HL-60 (cell line): ENCODE data around the gene PROM2.

Experiments
- DNase-seq, 2 experiments: peaks; one replicate each; pipeline ENCODE4 v3.0.0-alpha.2; 2010 to 2020; ENCODE audit warnings: low read depth in 1 of 2, low spot score in 1 of 2
- H3K27ac ChIP-seq: fragments of 250-450 bp; sonication (Bioruptor Pico); replicated peaks from 2 replicates; pipeline ENCODE4 v1.5.1; 2020; ENCODE audit warnings: mild to moderate bottlenecking, moderate library complexity
- H3K27me3 ChIP-seq: fragments of 250-450 bp; sonication (Bioruptor Pico); 2 replicates; pipeline ENCODE4 v1.5.1; 2021; ENCODE audit warnings: mild to moderate bottlenecking, moderate library complexity; ENCODE audit not compliant: insufficient read depth, poor library complexity, severe bottlenecking
- H3K4me3 ChIP-seq: replicated peaks from 2 replicates; pipeline ENCODE4 v1.5.1; 2011; ENCODE audit warnings: mild to moderate bottlenecking, control low read depth, low read length; ENCODE audit not compliant: insufficient read depth
- GABPA ChIP-seq: IDR thresholded peaks from 2 replicates; pipeline ENCODE4 v1.6.1; 2012; ENCODE audit warnings: low read depth
- POLR2AphosphoS5 ChIP-seq: IDR thresholded peaks from 2 replicates; pipeline ENCODE4 v1.6.1; 2012; ENCODE audit warnings: low read depth
- SPI1 ChIP-seq: IDR thresholded peaks from 2 replicates; pipeline ENCODE4 v1.6.1; 2012; ENCODE audit warnings: low read depth, mild to moderate bottlenecking, borderline replicate concordance
- TF ChIP-seq, protein P1 (sequence below): IDR thresholded peaks from 2 replicates; pipeline ENCODE4 v1.6.1; 2012; ENCODE audit warnings: low read depth; ENCODE audit not compliant: insufficient replicate concordance
- TF ChIP-seq, protein P2 (sequence below): IDR thresholded peaks from one replicate; pipeline ENCODE4 v1.5.1; 2011; ENCODE audit warnings: low read length, control low read depth, inconsistent platforms; ENCODE audit not compliant: insufficient read depth

PROM2 gene

DNA sequence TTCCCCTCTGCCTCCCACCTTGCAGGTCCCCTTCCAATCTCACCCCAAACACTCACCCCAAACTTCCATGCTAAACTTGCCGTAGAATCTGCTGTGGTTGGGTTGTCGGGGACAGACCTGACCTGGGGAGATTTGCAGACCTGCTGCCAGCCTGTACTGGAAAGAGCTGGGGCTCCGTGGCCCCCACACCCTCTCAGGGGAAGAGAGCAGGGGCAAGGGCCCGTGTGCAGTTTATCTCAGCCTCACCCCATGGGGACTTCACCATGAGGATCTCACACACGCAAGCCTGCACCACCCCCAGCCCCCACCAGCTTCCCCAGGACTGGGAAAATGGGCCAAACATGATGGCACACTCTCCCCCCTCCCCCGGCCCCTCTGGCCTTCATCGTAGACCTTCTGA lies 53.6 kb downstream of the PROM2 start:
- H3K27ac ChIP-seq, result no peak overlapping the region
- DNase-seq, result no peak
- no peak overlapping the region for H3K4me3 ChIP-seq
- H3K27me3 ChIP-seq, result no peaks in the 10 kb centered on the region
- no peak for TF ChIP-seq GABPA
- no peak for TF ChIP-seq POLR2AphosphoS5
- TF ChIP-seq, protein P1, sequence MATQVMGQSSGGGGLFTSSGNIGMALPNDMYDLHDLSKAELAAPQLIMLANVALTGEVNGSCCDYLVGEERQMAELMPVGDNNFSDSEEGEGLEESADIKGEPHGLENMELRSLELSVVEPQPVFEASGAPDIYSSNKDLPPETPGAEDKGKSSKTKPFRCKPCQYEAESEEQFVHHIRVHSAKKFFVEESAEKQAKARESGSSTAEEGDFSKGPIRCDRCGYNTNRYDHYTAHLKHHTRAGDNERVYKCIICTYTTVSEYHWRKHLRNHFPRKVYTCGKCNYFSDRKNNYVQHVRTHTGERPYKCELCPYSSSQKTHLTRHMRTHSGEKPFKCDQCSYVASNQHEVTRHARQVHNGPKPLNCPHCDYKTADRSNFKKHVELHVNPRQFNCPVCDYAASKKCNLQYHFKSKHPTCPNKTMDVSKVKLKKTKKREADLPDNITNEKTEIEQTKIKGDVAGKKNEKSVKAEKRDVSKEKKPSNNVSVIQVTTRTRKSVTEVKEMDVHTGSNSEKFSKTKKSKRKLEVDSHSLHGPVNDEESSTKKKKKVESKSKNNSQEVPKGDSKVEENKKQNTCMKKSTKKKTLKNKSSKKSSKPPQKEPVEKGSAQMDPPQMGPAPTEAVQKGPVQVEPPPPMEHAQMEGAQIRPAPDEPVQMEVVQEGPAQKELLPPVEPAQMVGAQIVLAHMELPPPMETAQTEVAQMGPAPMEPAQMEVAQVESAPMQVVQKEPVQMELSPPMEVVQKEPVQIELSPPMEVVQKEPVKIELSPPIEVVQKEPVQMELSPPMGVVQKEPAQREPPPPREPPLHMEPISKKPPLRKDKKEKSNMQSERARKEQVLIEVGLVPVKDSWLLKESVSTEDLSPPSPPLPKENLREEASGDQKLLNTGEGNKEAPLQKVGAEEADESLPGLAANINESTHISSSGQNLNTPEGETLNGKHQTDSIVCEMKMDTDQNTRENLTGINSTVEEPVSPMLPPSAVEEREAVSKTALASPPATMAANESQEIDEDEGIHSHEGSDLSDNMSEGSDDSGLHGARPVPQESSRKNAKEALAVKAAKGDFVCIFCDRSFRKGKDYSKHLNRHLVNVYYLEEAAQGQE, result no peak
- TF ChIP-seq SPI1, result no peak
- TF ChIP-seq, protein P2, sequence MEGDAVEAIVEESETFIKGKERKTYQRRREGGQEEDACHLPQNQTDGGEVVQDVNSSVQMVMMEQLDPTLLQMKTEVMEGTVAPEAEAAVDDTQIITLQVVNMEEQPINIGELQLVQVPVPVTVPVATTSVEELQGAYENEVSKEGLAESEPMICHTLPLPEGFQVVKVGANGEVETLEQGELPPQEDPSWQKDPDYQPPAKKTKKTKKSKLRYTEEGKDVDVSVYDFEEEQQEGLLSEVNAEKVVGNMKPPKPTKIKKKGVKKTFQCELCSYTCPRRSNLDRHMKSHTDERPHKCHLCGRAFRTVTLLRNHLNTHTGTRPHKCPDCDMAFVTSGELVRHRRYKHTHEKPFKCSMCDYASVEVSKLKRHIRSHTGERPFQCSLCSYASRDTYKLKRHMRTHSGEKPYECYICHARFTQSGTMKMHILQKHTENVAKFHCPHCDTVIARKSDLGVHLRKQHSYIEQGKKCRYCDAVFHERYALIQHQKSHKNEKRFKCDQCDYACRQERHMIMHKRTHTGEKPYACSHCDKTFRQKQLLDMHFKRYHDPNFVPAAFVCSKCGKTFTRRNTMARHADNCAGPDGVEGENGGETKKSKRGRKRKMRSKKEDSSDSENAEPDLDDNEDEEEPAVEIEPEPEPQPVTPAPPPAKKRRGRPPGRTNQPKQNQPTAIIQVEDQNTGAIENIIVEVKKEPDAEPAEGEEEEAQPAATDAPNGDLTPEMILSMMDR, result no peak

DNA sequence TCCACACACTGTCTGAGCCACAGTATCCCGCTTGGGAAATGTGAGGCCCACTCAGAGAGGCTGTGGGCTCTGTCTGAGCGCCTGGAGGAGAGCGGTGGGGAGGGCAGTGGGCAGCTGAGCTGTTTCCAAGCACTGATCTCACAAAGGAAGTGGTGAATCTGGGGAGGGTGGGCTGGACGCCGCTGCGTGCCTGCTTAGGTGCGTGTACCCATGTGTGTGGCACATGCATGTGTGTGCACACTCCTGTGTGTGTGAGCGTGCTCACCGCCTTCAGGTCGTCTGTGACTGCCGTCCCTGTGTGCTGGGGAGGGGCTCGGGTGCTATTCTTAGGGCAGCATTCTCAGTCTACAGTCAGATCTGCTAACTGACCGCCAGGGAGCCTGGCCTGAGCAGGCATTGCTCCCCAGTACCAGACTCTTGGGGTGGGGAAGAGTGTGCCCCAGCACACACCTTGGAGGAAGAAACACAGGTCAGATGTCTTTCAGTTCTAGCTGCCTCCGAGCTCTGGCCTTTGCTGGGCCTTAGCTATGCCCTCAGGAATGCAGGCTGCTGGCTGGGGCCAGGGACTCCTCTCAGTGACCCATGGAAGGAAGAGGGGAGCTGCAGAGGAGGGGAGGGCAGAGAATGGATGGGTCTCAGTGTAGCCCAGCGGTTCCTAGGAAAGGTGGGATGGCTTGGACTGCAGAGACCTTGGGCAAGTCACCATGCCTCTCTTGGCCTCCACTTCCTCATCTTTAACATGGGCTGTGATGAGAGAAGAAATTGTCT lies 54.3 kb downstream of the PROM2 start:
- no peaks in the 10 kb centered on the region for H3K27me3 ChIP-seq
- DNase-seq, result no peak
- TF ChIP-seq, protein P1, result no peak
- TF ChIP-seq, protein P2, result no peak
- TF ChIP-seq POLR2AphosphoS5 (no peak), GABPA (no peak), SPI1 (no peak; the same call in 1 of the 2 replicates)
- no peak overlapping the region for H3K4me3 ChIP-seq
- H3K27ac ChIP-seq, result no peak overlapping the region

DNA sequence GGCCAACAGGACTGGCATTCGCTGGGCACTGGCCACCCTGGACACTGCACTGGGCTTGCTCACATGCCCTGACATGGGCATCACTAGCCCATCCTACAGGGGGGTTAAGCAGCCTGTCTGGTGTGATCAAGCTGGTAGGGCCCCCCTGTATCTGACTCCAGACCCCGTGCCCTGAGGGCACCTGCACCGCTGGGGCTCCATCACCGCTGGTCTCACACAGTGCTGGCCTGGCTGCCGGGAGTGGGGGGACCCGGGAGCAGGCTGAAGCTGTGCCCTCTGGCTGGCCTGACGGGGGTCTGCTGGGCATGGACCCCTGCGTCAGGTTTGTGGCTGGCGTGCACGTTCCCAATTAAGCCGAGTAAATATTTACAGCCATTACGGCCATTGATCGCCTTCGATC lies 55.2 kb downstream of the PROM2 start:
- DNase-seq, result no peak
- Histone ChIP-seq H3K4me3 (no peak overlapping the region), H3K27me3 (no peaks in the 10 kb centered on the region), H3K27ac (no peak overlapping the region)
- TF ChIP-seq, protein P2, result no peak
- no peak for TF ChIP-seq SPI1
- TF ChIP-seq, protein P1, result no peak
- TF ChIP-seq GABPA, result no peak
- no peak for TF ChIP-seq POLR2AphosphoS5
